Islet precursor cell (in vitro differentiated cells): Measurements from ENCODE around the gene OR2V1.
A peak's percentile ranks its signal among the peaks of the same experiment; 100 is the strongest.
"Not testable (repeated sequence)": the region's sequence is repeated elsewhere in the genome, so short reads cannot be mapped to it uniquely, and the experiment has no call there.

Experiments
- DNase-seq: peaks from one replicate; pipeline ENCODE4 v3.0.0-alpha.2; 2018

OR2V1 gene

DNA sequence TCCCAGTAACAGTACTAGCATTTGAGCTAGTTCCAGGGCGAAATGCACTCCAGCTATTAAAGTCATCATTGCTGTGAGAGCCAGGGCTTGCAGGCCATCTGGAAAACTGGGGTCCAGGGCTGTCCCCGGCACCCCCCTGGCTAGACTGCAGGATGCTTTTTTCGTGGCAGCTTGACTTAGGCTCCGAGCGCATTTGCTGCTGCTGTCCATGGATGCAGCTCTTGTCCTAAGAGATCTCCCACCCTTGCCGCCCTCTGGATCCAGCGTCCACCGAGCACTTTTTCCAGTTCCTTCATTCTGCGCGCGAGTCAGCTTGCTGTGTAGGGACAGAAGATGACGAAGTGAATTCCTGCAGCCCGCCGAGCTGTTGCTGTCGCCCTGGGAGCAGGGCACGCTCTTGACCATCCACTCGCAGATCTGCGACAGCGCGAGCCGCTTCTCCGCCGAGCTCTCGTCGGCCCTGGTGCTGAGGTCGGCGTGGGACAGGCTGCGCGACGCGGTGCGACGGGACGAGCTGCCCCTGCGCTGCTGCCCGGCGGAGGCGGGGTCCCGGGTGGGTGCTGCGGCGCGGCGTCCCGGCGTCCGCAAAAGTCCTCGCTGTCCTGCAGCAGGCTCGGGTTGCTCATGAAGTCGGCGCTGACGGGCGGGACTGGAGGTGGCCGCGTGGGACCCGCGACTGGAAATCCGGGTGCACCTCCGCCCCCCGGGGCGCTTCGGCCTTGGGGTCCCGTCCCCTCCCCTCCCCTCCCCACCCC lies 30.7 kb downstream of the OR2V1 start:
- peak; percentile 71 for DNase-seq

DNA sequence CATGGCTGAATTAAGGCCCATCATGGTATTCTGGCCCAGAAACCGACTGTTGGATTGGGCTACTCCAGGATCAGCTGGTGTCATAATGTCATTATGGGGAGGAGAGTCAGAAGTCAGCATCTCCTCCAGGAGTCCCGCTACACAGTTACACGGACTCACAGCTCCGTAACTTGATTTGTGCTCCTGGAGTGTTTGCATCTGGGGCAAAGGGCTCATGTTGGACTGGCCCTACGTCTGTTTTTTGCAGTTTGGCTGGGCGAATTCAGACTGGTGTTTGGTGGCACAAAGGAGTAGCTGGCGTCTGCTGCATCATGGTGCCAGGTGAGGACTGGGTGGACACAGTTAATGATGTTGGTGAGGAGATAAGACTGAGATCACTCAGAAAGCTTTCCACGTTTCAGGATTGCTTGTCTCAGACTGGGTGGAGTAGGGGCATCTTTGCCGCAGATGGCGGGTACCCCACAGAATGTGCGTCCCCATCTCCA lies 31.3 kb downstream of the OR2V1 start:
- no peak for DNase-seq

DNA sequence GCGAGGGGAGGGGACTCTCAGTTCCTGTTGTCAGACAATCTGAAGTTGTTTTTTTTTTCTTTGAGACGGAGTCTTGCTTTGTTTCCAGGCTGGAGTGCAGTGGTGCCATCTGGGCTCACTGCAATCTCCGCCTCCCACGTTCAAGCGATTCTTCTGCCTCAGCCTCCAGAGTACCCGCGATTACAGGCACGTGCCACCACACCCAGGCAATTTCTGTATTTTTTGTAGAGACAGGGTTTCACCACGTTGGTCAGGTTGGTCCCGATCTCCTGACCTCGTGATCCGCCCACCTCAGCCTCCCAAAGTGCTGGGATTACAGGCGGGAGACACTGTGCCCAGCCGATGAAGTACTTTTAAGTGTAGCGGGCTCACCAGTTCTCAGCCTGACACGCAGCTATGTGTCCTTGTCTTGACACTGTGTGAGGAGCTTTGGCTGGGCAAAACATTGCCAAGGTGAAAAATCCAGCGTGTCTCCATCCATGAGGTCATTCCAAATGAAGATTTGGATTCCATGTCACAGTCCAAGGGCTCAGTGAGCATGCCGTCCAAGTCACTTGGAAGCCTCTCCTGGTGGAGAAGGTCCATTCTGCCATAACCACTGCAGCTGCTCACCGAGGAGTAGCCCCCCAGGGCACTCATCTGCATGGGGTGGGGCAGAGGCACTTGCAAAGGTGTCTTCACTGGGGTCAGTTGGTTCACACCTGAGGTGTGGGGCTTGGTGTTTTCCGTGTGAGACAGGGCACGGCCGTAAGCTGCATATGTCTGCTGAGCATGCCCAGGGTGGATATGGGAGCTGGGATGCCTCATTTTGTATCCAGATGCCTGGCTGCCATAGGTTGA lies 32.0 kb downstream of the OR2V1 start:
- no peak for DNase-seq

DNA sequence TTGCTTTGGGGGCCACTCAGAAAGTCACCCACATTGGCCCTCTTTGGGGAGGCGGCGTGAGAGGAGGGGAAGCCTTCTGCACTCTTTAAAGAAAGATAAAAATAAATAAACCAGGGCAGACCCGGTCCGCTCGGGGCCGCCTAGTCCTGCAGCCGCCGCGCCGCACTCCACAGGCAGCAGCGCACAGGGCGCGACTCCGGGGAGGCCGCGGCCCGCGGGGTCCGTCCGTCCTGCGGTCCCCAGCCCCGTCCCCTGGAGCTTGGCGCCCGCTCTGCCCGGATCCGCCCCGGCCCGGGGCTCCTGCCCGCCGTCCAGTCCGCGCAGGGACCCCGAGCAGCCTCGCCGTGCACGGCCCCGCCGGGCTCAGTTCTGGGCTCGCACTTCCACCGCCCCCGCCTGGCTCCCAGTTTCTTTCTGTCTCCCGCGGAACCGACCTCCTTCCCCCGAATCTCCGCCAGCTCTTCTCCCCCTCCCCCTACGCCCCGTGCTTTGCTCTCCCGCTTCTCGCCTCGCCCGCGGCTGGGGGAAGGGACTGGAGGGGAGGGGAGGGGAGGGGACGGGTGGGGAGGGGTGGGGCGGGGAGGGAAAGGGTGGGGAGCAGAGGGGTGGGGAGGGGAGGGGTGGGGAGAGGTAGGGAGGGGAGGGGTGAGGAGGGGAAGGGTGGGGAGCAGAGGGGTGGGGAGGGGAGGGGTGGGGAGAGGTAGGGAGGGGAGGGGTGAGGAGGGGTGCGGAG lies 33.0 kb downstream of the OR2V1 start:
- not testable (repeated sequence) for DNase-seq

DNA sequence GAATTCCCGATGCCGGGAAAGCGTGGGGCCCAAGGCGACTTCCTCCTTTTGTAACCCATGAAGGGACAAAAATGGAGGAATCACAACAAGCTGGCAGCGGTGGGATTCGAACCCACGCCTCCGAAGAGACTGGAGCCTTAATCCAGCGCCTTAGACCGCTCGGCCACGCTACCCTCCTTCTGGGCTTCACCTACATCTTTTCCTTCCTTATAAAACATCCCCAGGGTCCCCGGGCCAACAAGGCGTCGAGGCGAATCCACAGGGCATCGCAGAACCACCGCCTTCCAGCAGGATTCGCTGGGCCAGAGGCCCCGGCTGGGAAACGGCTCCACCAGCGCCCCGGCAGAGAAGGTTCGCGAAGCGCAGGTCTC lies 33.6 kb downstream of the OR2V1 start:
- DNase-seq: not testable (repeated sequence)

DNA sequence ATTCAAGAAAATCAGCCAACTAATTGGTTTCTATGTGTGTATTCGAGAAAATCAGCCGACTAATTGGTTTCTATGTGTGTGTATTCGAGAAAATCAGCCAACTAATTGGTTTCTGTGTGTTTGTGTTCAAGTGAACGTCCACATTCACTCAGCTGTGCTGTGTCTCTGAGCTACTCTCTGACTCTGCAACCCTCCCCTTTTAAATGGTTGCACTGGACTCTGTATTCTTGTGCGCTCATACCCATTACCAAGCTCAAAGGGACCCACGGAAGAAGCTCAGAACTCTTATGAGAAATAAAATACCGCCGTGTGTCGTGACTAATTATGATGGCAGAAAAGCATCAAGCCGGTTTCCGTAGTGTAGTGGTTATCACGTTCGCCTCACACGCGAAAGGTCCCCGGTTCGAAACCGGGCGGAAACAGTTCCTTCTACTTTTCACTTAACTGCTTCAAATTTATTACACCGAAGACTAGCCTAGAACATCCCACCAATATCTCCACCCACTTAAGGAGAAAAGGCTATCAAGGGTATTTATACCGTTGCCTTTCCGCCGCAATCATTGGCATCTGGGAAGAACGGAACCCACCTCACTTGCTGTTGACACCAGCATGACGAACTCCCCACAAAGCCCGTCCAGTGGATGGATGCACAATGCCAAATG lies 34.1 kb downstream of the OR2V1 start:
- not testable (repeated sequence) for DNase-seq

DNA sequence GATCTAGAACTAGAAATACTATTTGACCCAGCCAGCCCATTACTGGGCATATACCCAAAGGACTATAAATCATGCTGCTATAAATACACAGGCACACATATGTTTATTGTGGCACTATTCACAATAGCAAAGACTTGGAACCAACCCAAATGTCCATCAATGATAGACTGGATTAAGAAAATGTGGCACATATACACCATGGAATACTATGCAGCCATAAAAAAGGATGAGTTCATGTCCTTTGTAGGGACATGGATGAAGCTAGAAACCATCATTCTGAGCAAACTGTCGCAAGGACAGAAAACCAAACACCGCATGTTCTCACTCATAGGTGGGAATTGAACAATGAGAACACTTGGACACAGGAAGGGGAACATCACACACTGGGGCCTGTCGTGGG lies 35.8 kb downstream of the OR2V1 start:
- not testable (repeated sequence) for DNase-seq

DNA sequence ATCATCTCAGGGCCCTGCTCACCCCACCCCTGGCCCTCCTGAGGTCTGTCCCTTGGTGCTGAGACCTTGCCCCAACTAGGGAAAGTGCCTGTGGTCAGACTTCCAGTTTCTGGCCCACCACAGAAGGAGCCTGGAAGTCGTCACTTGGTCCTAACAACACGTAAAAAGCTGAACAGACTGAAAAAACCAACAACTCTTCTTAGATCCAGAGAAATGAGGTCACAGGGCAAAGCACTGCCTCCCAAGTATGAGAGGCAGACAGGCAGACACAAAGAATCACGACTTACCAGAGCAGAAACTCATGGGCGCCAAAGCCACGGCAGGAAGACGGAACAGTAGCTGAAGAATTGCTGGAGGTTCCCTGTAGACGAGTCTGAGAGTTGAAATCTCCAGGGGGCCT lies 38.5 kb downstream of the OR2V1 start:
- DNase-seq: peak; percentile 63

DNA sequence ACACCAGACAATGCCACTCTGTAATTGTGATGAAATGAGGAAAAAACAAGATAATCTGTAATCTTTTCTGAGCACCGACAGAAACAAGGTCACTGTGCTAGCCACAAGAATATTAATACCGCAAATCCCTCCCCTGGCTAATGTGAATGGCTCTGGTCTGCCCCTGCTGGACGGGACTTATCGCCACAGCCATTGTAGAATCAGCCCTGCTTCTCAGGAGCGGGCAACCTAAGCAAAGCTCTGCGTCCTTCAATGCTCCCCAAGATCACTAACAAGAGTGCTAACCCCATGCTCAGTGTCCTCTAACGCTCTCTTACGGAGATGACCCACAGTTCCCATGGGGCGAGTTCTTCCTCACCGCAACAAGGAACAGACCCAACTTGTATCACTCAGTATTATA lies 42.7 kb downstream of the OR2V1 start:
- peak; percentile 67 for DNase-seq

DNA sequence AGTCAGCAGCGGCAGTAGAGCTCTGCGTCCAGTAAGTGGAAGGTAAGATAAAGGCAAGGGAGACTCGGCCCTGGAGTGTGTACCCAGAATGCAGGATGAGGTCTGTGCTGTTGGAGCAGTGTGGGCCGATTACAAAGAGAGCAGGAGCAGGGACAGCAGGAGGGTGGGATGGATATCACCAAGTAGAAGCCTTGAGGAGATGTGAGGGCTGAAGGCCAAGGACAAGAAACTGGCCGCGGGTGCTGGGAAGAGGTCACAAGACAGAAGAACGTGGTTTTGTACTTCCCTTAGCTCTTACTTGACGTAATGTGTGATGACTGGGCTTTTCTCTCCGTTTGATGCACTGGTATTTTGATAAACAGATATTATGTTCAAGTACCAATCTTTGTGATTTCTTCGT lies 43.7 kb downstream of the OR2V1 start:
- no peak for DNase-seq

DNA sequence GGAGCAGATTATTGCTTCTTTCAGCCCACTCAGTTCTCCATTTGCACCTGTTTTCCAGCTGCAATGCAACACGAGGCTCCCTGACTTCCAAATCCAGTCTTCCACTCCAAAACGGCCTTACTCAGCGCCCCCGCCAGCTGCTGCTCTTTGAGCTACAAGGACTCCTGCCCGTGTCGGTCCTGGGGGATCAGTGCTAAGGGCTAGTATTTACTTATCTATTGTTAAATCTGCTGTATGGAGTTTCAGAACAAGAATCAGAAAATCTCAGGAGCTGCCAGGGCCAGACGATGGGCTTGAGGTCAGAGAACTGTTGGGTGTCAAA lies 44.1 kb downstream of the OR2V1 start:
- DNase-seq: no peak

DNA sequence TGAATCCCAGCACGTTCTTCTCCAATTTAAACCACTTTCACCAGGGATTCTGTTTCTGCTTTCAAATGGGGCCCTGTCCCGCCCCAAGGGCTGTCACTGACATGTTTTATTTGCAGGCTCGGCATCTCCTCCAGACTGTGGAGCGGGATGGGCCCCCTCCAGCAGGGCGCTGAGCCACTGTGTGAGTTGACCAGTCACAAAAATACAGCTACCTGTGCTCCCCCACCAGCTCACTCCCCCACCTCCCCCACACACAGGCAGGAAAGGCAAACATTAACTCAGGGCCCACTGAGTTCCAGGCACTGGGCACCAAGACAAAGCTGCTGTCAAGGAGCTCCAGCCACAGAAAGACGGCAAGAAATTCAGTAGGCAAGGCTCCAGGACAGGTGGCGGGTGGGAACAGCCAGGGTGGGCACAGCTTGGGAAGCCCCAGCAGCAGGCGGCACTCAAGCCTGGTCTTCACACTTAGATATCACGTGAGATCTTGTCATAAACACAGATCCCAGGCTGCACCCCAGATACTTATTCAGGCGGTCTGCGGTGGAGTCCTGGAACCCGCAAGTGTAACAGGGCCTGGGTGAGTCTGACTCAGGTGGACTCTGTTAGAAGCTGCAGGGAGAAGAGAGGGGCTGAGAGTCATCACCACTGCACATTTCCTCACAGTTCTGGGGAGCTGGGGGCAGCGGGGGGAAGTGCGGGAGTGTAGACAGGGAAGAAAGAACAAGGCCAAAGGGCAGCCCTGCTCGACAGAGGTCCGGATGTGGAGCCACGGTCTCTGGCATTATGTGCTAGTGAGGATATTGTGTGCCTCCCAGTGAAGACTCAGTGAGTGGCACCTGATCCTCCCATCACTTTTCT lies 44.7 kb downstream of the OR2V1 start:
- no peak for DNase-seq

DNA sequence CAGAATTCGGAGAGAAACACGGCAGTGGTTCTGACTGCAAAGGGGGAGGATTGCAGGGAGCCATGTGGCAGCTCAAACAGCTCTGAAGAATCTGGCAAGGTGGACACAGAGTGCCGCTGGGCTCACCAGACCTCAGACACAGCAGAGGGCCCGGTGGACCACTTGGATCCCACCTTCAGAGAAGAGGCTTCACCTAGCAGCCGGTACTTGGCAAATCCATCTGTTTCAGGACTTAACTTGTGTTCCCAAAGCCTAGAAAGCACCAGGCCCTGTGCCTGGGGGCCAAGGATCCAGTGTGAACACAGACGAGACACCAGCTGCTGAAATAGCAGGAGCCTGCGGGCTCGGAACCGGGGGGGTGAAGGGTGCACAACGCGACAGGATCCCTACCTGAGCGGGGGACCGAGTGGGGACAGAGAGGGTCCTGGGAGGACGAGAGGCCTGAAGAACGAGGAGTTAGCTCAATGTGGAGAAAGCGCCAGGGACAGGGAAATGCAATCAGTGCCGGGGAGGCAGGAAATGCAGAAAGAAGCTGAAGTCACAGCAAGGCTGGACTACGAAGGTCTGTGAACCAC lies 46.3 kb downstream of the OR2V1 start:
- no peak for DNase-seq

DNA sequence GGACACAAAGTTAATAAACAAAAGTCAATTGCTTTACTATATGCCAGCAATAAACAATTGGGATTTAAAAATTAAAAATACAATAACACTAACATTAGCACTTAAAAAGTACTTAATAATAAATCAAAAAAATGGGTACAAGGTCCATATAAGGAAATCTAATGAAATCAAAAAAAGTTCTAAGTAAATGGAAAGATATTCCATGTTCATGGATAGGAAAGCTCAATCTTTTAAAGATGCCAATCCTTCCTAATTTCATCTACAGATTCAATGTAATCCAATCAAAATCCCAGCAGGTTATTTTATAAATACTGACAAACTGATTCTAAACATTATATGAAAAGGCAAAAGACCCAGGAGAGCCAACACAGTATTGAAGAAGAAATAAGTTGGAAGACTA lies 49.0 kb downstream of the OR2V1 start:
- DNase-seq: no peak

DNA sequence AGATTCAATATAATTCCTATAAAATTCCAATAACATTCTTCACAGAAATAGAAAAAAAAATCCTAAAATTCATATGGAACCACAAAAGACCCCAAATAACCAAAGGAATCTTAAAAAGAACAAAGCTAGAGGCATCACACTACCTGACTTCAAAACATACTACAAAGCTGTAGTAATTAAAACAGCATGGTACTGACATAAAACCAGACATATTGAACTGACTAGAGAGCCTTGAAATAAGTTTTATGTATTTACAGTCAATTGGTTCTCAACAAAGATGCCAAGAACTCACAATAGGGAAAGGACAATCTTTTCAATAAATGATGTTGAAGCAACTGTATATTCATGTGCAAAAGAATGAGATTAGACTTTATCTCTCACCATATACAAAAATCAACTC lies 54.0 kb downstream of the OR2V1 start:
- no peak for DNase-seq
